ENCODE data around the gene TRMT112.

The TRMT112 gene

GRCh38 chr11:64268025-64268892, 49.1 kb downstream of the TRMT112 start:
- peak; percentile 25 for DNase-seq

DNA sequence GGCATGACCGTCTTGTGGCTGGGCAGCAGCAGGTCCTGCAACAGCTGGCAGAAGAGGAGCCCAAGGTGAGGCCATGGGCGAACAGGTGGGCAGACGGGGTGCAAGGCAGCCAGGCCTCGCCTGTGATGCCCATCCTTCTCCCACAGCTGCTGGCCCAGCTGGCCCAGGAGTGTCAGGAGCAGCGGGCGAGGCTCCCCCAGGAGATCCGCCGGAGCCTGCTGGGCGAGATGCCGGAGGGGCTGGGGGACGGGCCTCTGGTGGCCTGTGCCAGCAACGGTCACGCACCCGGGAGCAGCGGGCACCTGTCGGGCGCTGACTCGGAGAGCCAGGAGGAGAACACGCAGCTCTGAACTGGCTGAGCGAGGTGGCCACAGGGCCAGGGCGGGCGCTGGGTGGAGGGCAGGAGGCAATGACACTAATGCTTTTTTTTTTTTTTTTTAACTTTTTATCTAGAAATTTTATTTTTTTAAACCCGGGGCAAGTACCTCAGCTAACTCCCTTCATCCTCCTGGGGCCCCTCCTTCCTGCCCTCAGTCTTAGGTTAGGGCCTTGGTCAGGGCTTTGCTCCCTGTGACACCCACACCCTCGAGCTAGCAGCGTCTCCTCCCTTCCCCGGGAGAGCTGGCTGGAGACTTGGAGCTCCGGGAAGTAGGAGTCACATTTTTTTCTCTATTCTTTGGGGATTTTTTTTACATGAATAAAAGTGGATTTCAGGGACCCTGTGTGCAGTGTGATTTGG, 50.0 kb downstream of the TRMT112 start:
- DNase-seq: no peak
